Endothelial cell of umbilical vein (primary cell): Measurements from ENCODE around the gene EYS. TPM values are rescaled to one million over a fixed set of nuclear protein-coding genes. Genes with fewer than 3 reads are reported as not detected.

Experiments used
- BruUV-seq: library from RNA; stranded (reverse); fragments of 400-500 nt; replicated peaks from 2 replicates; lab custom pipeline; 2021; lab: Mats Ljungman, UMichigan
- CTCF ChIA-PET: fragments of 300-600, 350-600 bp; sonication (Branson Sonifier 250); formaldehyde crosslinking; loops from one replicate; lab custom pipeline; 2021; ENCODE audit warnings: antibody characterized with exemption, inconsistent platforms; lab: Charles Lee
- POLR2A ChIA-PET: fragments of 300-600, 350-600 bp; sonication (Branson Sonifier 250); formaldehyde crosslinking; loops from one replicate; lab custom pipeline; 2021; ENCODE audit warnings: antibody characterized with exemption, inconsistent platforms; lab: Charles Lee
- DNase-seq: peaks from one replicate; pipeline ENCODE4 v3.0.0-alpha.2; 2011; ENCODE audit warnings: low read depth, low spot score
- FAIRE-seq: peaks from 2 replicates; lab custom pipeline; 2011; peaks lifted over from hg19 to GRCh38; lab: Jason Lieb, UNC
- H2AFZ ChIP-seq: 2 replicates; pipeline ENCODE4 v1.6.0; 2012; ENCODE audit warnings: low read depth, low read length, control low read depth, inconsistent platforms
- H3K27ac ChIP-seq: 2 replicates; pipeline ENCODE4 v1.5.1; 2011; ENCODE audit warnings: low read depth, mild to moderate bottlenecking, control low read depth, low read length, moderate library complexity; ENCODE audit not compliant: insufficient read depth
- H3K27me3 ChIP-seq, 2 experiments: 2 replicates each; pipeline versions ENCODE4 v1.6.0 to v1.6.1; 2011; ENCODE audit warnings: low read length in 2 of 2, mixed read lengths in 1 of 2; ENCODE audit not compliant: control insufficient read depth in 2 of 2, insufficient read depth in 2 of 2
- H3K36me3 ChIP-seq, 2 experiments: 2 replicates in 1 of 2; 3 replicates in 1 of 2; pipeline ENCODE4 v1.5.1; 2011; ENCODE audit warnings: low read length in 2 of 2, mild to moderate bottlenecking in 1 of 2, moderate library complexity in 1 of 2; ENCODE audit not compliant: control insufficient read depth in 2 of 2, insufficient read depth in 2 of 2; ENCODE audit errors: extremely low read depth in 1 of 2
- H3K4me1 ChIP-seq: 3 replicates; pipeline ENCODE4 v1.5.1; 2011; ENCODE audit warnings: mild to moderate bottlenecking, low read length; ENCODE audit not compliant: control insufficient read depth, insufficient read depth; ENCODE audit errors: extremely low read depth
- H3K4me2 ChIP-seq: 2 replicates; pipeline ENCODE4 v1.6.1; 2011; ENCODE audit warnings: low read length, control low read depth, mixed read lengths; ENCODE audit not compliant: insufficient read depth
- H3K4me3 ChIP-seq, 3 experiments: fragments of 200-600 bp in 1 of 3; sonication (generic), shearing (Covaris generic) in 1 of 3; replicated peaks in 1 of 3; 2 replicates each; pipeline ENCODE4 v1.5.1; 2011 to 2016; ENCODE audit warnings: control low read depth in 3 of 3, low read length in 3 of 3, mild to moderate bottlenecking in 2 of 3, inconsistent platforms in 1 of 3, low read depth in 1 of 3, moderate library complexity in 1 of 3; ENCODE audit not compliant: insufficient read depth in 1 of 3
- H3K79me2 ChIP-seq: 2 replicates; pipeline ENCODE4 v1.6.0; 2012; ENCODE audit warnings: low read length, inconsistent platforms; ENCODE audit not compliant: control insufficient read depth, insufficient read depth
- H3K9ac ChIP-seq: replicated peaks from 2 replicates; pipeline ENCODE3; 2011; ENCODE audit warnings: low read length, control low read depth; ENCODE audit not compliant: insufficient read depth; ENCODE audit errors: extremely low read depth
- H3K9me1 ChIP-seq: replicated peaks from 3 replicates; pipeline ENCODE4 v1.6.0; 2011; ENCODE audit warnings: mild to moderate bottlenecking, low read length; ENCODE audit not compliant: control insufficient read depth, insufficient read depth; ENCODE audit errors: extremely low read depth
- H3K9me3 ChIP-seq: replicated peaks from 2 replicates; pipeline ENCODE4 v1.5.1; 2012; ENCODE audit warnings: low read length, inconsistent platforms; ENCODE audit not compliant: control insufficient read depth, insufficient read depth
- H4K20me1 ChIP-seq: replicated peaks from 2 replicates; pipeline ENCODE3; 2011; ENCODE audit warnings: mild to moderate bottlenecking, low read length; ENCODE audit not compliant: control insufficient read depth, insufficient read depth; ENCODE audit errors: extremely low read depth
- EZH2 ChIP-seq: IDR thresholded peaks from 2 replicates; pipeline ENCODE4 v1.6.1; 2012; ENCODE audit warnings: borderline replicate concordance, low read depth, mild to moderate bottlenecking, moderate library complexity, low read length, inconsistent platforms; ENCODE audit not compliant: severe bottlenecking
- POLR2A ChIP-seq: IDR thresholded peaks from 2 replicates; pipeline ENCODE4 v1.6.1; 2012; ENCODE audit warnings: low read depth, mild to moderate bottlenecking, control low read depth, low read length
- POLR2AphosphoS5 ChIP-seq: IDR thresholded peaks from 2 replicates; pipeline ENCODE4 v1.6.1; 2012; ENCODE audit warnings: low read depth, mild to moderate bottlenecking, control low read depth, low read length, moderate library complexity; ENCODE audit not compliant: insufficient read depth
- dilution Hi-C: fragments of 300-500 bp; cut with MboI; formaldehyde crosslinking; loops from one replicate; pipeline ENCODE4 v1.15.0; 2019; ENCODE audit warnings: low sequenced_read_pairs; ENCODE audit not compliant: extremely low pct_ligation_motif_present
- intact Hi-C: fragments of 100-400 bp; cut with micrococcal nuclease; formaldehyde crosslinking; loops from one replicate; pipeline ENCODE4 v1.10.0; 2022
- polyA plus RNA-seq, 4 experiments: library from polyadenylated mRNA; depleted of rRNA in 3 of 4; stranded (reverse) in 3 of 4; unstranded in 1 of 4; fragments of >200 nt; gene quantifications; 2 replicates each; pipeline versions ENCODE4 v1.2.1 to v1.2.3, GENCODE V29; 2011 to 2012; ENCODE audit warnings: missing spikeins in 1 of 4
- total RNA-seq: library from RNA; stranded (reverse); gene quantifications from 2 replicates; pipeline ENCODE4 v1.2.3, GENCODE V29; 2021
- TF ChIP-seq, protein P1 (sequence below), 2 donors: IDR thresholded peaks; 1 replicate in 1 of 2; 2 replicates in 1 of 2; pipeline ENCODE4 v1.5.1; 2011; ENCODE audit warnings: low read length in 2 of 2, mild to moderate bottlenecking in 2 of 2, moderate library complexity in 2 of 2, control low read depth in 1 of 2, inconsistent platforms in 1 of 2, low read depth in 1 of 2; ENCODE audit not compliant: insufficient read depth in 1 of 2; ENCODE audit errors: extremely low read depth in 1 of 2

Gene EYS
- total and polyA plus RNA-seq, 2 donors (not counting 3 experiments of a cell fraction or from before 2014, with no cell fraction given): 0.01 to 0.27 TPM

DNA sequence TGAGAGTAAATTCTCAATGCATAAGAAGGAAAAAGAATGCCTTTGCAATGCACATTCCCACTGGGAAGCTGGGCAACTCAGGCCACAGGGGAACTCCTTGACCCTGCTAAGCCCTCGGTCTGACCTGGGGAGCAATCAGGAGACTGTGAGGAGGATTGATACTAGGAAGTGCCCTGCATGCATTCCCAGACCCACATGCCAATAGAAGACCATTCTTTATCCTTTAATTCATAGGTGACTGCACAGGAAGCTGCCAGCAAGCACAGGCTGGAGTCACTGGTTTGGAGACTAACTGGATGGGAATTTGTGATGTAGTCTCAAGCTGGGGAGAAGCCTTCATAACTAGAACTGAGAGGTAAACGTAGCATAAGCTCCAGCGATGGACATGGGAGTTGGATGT, 1012.7 kb downstream of the EYS start:
- dilution Hi-C loops (no loop called here), intact Hi-C loops (no loop called here)
- no peak overlapping the region for H3K4me2 ChIP-seq
- H3K9ac ChIP-seq: no peak overlapping the region
- FAIRE-seq (no peak), DNase-seq (no peak)
- no peaks in the 10 kb centered on the region for H3K36me3 ChIP-seq
- no peak overlapping the region for H3K4me3 ChIP-seq
- no peaks in the 10 kb centered on the region for H3K4me1 ChIP-seq
- H3K79me2 ChIP-seq: no peaks in the 10 kb centered on the region
- ChIA-PET CTCF (no interaction called here), POLR2A (no interaction called here)
- H3K9me3 ChIP-seq: no peaks in the 10 kb centered on the region
- H3K9me1 ChIP-seq: no peaks in the 10 kb centered on the region
- no peak overlapping the region for H3K27ac ChIP-seq
- H3K27me3 ChIP-seq: no peaks in the 10 kb centered on the region
- no peak overlapping the region for H2AFZ ChIP-seq
- no peak for TF ChIP-seq POLR2AphosphoS5
- TF ChIP-seq, protein P1, sequence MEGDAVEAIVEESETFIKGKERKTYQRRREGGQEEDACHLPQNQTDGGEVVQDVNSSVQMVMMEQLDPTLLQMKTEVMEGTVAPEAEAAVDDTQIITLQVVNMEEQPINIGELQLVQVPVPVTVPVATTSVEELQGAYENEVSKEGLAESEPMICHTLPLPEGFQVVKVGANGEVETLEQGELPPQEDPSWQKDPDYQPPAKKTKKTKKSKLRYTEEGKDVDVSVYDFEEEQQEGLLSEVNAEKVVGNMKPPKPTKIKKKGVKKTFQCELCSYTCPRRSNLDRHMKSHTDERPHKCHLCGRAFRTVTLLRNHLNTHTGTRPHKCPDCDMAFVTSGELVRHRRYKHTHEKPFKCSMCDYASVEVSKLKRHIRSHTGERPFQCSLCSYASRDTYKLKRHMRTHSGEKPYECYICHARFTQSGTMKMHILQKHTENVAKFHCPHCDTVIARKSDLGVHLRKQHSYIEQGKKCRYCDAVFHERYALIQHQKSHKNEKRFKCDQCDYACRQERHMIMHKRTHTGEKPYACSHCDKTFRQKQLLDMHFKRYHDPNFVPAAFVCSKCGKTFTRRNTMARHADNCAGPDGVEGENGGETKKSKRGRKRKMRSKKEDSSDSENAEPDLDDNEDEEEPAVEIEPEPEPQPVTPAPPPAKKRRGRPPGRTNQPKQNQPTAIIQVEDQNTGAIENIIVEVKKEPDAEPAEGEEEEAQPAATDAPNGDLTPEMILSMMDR (IDR thresholded peaks at IDR 0.05; ENCODE audit: extremely low read depth in 1 of 2, insufficient read depth in 1 of 2, low read depth in 1 of 2, low read length in 2 of 2): no peak
- no TSS peak for BruUV-seq
- no peaks in the 10 kb centered on the region for H4K20me1 ChIP-seq

DNA sequence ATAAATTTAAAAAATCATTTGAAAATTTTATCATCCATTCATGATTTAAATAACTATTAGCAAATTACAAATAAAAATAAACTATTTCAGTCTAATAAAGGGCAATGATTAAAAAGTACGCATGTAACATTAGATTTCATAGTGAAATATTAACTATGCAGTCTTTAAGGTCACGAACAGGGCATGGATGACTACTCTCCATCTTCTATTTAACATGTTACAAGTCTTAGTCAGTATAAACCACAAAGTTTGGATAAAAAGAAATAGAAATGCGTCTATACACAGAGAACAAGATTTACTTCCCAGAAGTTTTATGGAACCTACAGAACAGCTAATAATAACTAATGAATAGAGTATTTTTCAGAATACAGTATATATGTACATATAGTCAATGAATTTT, 1016.0 kb downstream of the EYS start:
- intact Hi-C loops (no loop called here), dilution Hi-C loops (no loop called here)
- no peak for TF ChIP-seq POLR2A
- no peak for TF ChIP-seq EZH2
- DNase-seq (no peak), FAIRE-seq (no peak)
- no peaks in the 10 kb centered on the region for H3K9me1 ChIP-seq
- H2AFZ ChIP-seq: no peak overlapping the region
- H3K27ac ChIP-seq: no peak overlapping the region
- ChIA-PET CTCF (no interaction called here), POLR2A (no interaction called here)
- no peaks in the 10 kb centered on the region for H3K27me3 ChIP-seq
- no peak overlapping the region for H3K4me2 ChIP-seq
- no peak overlapping the region for H3K9ac ChIP-seq
- no peaks in the 10 kb centered on the region for H4K20me1 ChIP-seq
- H3K9me3 ChIP-seq: no peaks in the 10 kb centered on the region
- no peak overlapping the region for H3K4me3 ChIP-seq
- H3K36me3 ChIP-seq: no peaks in the 10 kb centered on the region
- H3K79me2 ChIP-seq: no peaks in the 10 kb centered on the region
- H3K4me1 ChIP-seq: no peaks in the 10 kb centered on the region
- no TSS peak for BruUV-seq
